T follicular helper cell (primary cell): ENCODE data around the gene EMC10.

ENCODE experiments used
- DNase-seq: peaks from one replicate; pipeline ENCODE4 v3.0.0-alpha.2; 2020; ENCODE audit warnings: low read depth

The EMC10 gene

DNA sequence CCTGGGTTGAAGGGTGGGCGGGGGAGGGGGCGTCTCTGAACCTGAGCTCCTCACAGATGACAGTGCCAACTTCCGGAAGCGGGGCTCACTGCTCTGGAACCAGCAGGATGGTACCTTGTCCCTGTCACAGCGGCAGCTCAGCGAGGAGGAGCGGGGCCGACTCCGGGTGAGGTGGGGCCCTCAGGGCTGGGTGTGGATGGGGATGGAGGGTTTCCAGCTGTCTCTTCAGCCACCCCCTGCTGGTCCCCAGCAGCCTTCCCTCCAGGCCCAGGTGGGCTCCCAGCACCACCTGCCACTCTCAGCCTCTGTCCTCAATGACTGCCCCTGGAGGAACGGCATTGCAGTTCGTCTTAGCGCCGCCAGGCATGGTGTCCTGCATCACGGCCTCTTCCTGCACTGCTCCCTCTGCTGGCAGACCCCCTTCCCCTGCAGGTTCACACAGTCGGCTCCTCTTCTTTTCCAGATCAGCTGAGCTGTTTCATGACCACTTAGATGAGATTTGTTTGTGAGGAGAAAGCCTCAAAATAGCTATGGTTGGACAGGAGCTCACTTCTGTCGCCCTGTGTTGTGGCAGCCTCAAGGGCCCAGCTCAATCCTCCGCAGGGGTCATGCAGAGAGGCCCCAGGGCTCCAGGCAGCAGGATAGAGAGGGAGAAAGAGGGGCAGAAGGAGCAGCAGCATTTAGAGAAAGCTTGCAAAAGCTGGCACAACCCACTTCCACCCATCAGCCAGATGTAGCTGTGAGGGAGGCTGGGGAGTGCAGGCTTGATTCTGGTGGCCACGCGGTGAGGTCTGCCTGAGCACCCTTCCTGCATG, 2.8 kb downstream of the EMC10 start:
- DNase-seq: no peak

GRCh38 chr19:50479761-50480251, 3.5 kb downstream of the EMC10 start:
- DNase-seq: no peak

GRCh38 chr19:50480281-50481111, 4.2 kb downstream of the EMC10 start:
- no peak for DNase-seq

DNA sequence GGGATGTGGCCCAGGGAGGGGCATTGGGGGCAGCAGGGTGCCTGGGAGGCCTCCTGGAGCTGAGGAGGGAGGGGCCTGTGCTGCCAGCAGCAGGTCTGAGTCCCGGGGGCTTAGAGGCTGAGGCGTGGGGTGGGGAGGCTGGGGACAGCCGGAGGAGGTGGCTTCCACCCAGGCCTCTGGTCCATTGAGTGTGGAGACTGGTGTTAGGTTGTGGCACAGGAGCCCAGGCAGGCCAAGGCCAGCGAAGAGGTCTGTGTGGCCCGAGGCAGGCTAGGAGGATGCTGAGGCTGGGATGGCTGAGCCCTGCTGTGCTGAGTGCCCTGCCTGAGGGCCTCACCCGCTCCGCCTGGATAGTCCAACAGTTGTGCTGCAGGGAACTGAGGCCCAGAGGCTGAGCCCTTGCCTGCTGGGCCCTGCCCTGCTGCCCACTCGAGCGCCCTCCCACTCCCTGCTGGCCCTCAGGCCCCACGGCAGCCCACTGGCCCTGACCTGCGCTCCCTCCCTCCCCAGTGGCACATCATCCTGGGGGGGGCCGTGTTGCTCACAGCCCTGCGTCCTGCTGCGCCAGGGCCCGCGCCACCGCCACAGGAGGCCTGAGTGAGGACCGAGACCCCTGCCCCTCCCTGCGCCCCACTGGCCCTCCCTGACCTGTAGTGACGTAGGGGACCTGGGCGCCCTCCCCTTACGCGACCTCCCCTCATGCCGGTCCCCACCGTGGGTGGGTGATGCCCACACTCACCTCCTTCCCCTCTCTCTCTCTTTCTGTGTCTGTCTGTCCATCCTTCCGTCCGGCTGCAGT, 5.2 kb downstream of the EMC10 start:
- DNase-seq: no peak

GRCh38 chr19:50482271-50482855, 6.1 kb downstream of the EMC10 start:
- no peak for DNase-seq

- no peak for DNase-seq
Observed at GRCh38 chr19:50482916-50483315, 6.6 kb downstream of the EMC10 start.

GRCh38 chr19:50485284-50485955, 9.1 kb downstream of the EMC10 start:
- no peak for DNase-seq

DNA sequence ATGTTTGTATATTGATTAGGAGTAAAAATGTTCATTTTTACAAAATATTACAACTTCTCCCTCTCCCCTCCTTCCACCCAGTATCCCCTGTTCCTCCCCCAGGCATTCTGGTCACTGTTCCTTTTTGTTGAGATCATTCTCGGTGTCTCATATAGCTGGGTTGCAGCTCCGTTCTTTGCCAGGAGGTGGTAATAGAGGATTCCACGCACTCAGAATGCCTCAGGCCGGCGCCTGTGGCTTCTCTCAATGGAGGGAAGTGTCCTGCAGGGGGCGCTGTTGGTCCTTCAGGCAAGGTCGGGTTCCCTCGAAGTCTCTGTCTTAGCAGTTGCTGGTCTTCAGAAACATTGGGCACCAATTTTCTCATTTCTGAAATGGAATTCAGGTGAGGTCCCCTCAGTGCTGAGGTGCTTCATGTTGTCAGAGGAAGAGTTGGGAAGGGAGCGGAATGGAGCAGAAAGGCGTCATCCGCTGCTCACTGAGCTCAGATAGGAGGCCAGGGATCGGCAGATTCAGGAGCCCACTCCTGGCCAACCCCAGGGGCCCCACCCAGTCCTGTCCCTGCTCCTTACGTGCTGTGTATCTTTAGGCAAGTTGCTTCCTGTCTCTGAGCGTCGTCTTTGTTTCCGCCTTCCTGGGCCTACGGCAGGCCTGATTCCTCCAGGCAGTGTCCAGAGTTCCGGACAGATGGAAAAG, 10.7 kb downstream of the EMC10 start:
- DNase-seq: peak; percentile 28

DNA sequence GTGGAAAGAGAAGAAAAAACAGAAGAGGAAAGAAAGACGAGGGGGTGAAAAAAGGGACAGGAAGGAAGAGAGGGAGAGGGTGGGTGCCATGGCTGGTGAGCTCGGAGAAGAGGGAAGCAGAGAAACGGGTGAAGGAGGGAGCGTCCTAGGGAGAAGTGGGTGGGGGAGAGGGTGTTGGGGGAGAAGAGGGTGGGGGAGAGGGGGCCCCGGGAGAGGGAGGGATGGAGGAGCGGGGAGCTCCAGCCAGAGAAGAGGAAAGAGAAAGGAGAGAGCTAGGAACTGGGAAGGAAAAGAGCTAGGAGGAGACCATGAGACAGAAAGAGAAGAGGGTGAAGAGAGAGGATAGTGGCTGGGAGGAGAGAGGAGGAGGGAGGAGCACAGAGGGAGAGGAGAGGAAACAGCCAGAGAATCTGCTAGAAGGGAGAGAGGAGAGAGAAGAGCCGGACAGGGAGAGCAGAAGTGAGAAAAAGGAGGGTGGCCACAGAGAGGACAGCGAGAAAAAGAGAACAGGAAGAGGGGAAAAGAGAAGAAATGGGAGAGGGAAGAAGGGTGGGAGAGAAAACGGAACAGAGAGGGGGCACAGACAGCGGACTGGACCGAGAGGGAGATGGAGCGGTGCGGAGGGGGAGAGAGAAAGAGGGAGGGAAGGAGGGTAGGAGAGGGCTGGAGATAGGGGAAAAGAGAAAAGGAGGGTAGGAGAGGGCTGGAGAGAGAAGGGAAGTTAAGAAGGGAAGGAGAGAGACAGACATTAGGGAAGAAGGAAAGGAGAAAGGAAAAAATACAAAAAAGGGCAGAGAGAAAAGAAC, 12.3 kb downstream of the EMC10 start:
- DNase-seq: no peak

DNA sequence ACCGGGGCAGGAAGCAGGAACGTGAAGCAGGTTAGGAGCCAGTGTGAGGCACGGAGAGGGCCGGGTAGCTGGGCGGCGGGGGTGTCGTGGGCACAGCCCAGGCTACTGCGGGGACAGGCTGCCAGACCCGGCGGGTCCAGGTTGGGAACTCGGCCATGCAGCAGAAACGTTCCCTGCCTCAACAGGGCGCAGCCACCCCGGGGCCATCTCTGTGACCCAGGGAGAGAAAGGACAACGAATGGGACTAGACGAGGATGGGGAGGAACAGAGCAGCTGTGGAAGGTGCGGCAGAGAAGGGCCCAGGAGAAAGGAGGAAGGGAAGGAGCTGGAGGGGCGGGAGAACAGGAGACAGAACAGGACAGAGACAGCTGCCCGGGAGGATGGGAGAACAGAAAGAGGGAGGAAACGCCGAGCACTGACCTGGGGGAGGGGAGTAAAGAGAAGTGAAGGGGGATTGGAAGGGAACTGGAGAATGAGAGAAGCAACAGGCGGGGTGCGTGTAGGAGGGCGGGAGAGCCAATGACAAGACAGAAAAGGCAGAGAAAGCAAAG, 13.2 kb downstream of the EMC10 start:
- DNase-seq: no peak

GRCh38 chr19:50490411-50490811, 14.1 kb downstream of the EMC10 start:
- DNase-seq: no peak

DNA sequence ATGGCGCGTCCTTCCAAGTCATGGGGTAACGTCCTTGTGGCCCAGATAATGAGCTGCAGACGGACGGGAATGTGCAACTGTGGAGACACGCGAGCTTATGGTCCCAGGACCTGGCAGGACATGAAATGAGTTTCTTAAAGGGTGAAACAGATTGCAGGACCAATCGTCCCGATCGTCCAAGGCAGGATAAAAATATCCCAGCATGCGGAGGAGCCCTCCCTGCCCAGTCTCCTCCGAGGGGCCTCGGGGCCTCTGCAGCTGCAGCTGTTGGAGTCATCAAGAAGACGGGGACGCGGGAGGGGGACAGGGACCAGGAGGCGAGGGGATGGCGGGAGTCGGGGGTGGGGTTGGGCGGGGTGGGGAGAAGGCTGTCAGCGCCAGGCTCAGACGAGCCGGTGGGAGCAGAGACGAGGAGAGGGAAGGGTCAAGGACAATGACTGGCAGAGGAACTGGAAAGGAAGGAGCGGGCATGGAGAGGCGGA, 14.7 kb downstream of the EMC10 start:
- DNase-seq: no peak

- no peak for DNase-seq
Observed at GRCh38 chr19:50492303-50493052, 16.2 kb downstream of the EMC10 start.

- no peak for DNase-seq
Observed at GRCh38 chr19:50493171-50493570, 16.9 kb downstream of the EMC10 start.

DNA sequence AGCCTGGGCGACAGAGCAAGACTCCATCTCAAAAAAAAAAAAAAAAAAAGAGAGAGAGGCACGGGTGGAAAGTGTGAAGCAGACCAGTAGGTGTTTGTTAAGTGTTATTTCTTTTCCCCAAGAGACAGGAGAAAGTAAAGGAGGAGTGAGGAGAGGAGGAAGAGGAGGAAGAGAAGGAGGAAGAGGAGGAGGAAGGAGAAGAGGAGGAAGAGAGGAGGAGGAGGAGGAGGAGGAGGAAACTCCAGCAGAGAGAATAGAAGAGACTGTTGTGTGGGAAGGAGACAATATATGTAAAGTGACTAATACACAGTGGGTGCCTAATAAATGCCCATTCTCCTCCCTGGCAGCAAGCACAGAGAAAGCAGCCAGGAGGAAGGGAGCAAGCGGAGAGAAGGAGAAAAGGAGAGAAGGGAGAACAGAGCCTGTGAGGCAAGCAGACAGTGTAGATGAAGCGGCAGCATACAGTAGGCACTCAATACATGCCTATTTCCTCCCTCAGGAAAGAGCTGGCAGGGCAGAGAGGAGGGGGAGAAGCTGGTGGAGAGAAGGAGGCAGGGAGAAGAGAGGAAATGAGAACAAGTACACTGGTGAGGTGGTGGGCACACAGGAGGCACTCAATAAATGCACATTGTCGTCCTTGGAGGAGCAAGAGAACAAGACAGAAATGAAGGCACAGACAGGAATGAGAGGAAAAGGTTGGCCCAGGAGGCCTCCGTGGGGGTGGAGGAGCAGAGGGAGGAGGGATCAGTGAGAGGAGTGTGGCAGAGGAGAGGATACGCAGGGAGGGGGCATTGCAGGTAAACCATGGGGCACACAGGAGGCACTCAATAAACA, 18.1 kb downstream of the EMC10 start:
- no peak for DNase-seq

DNA sequence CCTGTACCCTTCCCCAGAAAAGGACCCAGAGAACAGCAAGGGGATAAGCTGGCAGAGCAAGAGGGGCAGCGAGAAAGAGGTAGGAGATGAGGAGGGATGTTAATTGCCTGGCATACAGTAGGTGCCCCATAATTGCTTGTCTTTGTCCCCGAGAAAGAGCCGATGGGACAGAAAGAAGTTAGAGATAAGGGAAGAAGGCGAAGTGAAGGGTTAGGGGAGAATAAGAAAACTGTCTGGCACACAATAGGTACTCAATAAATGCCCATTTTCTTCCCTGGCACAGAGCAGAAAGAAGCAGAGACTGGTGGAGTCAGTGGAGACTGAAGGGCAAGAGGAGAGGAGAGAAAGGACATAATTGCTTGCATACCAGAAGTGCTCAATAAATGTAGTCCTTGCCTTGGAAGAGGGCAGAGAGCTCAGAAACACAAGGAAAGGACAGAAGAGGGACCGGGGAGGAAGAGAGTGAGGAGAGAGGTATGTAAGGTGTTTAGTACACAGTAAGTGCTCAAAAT, 18.8 kb downstream of the EMC10 start:
- DNase-seq: no peak
